ENCODE data around the gene CNPPD1.
A peak's percentile ranks its signal among the peaks of the same experiment; 100 is the strongest.
"Not testable (repeated sequence)": the region's sequence is repeated elsewhere in the genome, so short reads cannot be mapped to it uniquely, and the experiment has no call there.

CNPPD1 gene

DNA sequence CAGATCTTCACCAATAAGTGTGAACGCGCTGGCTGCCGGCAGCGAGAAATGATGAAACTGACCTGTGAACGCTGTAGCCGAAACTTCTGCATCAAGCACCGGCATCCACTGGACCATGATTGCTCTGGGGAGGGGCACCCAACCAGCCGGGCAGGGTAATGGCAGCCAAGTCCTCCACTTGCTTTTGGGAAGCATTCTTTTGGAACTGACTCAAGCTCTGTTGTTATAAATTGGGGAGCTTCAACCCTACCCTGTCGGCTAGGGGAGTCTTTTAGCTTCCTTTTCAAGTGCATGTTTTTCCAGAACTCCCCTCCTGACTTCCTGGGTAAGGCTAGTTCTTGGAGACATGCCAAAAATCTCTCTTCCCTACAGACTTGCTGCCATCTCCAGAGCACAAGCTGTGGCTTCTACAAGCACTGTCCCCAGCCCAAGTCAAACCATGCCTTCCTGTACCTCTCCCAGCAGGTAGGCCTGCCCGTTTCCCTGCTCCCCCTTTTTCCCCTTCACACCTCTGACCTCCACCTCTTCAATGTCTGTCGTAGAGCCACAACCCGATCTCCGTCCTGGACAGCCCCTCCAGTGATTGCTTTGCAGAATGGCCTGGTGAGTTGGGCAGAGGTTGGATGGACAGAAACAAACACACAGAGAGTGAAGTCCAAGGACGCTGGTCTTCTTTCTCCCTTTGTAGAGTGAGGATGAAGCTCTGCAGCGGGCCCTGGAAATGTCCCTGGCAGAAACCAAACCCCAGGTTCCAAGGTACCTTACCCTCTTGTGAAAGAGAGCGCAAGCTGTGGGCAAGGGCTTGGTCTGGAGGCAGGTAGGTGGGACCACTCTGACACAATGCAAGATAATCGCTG is 31.4 kb upstream of the CNPPD1 start:
- DNase-seq: no peak

DNA sequence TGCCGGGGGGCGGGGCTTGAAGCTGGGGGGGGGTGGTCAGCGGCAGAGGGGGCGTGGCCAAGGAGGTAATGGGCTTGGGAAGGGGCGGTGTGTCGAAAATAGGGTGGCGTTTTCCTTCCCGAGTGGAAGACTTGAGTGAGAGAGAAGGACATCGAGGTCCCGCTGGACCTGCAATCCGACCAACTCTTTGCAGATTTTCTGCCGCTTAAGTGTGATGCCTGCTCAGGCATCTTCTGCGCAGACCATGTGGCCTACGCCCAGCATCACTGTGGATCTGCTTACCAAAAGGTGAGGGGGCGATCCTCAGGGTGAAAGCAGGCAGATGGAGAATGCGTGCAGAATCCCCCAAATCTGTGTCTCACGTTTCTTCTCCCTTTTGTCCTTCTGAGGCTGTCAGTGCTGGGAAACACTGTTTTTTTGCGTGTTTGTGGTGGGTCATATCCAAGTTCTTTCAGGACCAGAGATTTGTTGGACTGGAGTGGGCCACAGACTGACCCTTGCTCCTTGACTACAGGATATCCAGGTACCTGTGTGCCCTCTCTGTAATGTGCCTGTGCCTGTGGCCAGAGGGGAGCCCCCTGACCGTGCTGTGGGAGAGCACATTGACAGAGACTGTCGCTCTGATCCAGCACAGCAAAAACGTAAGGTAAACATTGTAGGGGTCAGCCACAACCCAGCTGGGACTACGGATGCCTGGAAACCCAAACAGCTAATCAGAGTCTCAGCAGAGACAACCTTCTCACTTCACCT is 30.6 kb upstream of the CNPPD1 start:
- DNase-seq: no peak

DNA sequence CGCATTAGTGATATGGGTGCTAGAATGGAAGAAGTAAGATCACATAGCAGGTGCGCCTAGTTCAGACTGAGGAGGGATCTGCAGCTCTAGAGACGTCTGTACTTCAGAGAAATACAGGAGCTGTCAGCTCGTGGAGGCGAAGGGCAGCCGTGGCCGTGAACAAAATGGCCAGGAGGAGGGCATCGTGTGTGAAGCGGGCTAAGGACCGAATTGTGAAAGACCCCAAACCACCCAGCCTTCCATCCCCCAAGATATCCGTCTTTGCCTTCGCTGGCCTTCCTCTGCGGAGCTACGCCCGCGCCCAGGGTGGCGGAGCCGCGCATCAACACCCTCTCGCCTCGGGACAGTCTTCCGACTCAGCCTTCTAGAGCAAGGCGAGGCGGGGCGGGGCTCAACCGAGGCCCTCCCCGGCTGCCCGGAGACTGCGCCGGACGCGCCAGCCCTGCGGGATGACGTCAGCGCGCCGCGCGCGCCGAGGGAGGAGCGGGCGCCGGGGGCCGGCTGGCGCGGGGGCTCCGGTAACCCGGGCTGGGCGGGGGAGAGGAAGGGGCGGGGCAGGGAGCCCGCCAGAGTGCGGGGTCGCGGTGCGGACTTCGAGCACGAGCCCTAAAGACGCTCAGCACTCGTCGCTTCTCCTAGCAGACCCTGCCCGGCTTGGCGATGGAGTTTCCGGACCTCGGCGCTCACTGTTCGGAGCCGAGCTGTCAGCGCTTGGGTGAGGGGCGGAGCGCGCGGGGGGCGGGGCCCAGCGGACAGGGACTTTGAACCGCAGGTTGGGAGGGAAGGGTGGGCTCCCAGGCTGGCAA is 29.8 kb upstream of the CNPPD1 start, which contains the start of gene ZFAND2B:
ZFAND2B (plus strand) TSS at position 455 of the 806 bp plus-strand sequence; CDS start at position 661, 206 bp downstream.
- peak; percentile 94 for DNase-seq

DNA sequence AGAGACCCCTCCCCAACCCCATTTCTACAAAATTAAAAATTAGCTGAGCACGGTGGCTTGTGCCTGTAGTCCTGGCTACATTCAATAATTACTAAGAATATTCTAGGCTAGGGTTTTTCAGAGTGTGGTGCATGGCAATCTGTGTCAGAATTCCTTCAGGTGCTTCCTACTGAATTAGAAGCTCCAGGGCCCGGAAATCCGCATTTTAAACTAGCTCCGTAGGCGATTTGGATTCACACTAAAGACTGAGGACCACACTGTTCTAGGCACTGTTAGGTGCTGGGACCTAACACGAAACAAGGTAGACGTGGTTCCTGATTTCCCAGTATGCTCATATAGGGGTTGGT is 29.2 kb upstream of the CNPPD1 start:
- no peak for DNase-seq

DNA sequence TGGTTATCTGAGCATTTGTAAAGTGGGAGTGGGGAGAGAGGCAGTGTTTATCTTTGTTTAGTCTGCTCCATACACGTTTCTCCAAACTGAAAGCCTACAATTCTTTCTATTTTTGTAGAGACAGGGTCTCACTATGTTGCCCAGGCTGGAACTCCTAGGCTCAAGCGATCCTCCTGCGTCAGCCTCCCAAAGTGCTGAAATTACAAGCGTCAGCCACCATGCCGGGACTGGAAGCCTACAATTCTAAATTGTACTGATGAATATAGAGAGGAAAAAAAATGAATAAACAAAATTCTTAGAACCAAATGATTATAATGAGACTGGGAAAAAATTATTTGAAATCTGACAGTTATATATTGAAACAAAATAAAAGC is 28.4 kb upstream of the CNPPD1 start:
- DNase-seq: no peak

DNA sequence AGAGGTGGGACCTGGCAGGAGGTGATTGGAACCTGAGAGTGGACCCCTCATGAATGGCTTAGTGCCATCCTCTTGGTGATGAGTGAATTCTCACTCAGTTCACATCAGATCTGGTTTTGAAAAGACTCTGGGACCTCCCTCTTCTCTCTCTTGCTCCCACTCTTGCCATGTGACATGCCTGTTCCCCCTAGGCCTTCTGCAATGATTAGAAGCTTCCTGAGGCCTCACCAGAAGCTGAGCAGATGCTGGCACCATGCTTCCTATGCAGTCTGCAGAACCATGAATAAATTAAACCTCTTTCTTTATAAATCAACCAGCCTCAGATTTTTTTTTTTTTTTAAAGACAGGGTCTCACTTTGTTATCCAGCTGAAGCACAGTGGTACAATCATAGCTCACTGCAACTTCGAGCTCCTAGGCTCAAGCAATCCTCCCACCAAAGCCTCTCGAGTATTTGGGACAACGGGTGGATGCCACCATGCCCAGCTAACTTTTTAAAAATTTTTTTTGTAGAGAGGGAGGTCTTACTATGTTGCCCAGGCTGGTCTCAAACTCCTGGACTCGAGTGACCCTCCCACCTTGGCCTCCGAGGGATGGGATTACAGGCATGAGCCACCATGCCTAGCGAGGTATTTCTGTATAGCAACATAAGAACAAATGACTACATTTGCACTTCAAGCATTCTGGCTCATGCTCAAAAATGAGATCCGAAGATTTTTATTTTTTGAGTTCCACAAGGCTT is 27.9 kb upstream of the CNPPD1 start:
- no peak for DNase-seq

DNA sequence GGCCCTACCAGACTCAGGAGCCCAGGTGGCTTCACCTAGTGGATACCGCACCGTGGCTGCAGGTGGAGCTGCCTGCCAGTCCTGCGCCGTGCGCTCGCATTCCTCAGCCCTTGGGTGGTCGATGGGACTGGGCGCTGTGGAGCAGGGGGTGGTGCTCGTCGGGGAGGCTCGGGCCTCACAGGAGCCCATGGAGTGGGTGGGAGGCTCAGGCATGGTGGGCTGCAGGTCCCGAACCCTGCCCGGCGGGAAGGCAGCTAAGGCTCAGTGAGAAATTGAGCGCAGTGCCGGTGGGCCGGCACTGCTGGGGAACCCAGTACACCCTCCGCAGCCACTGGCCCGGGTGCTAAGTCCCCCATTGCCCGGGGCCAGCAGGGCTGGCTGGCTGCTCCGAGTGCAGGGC is 24.6 kb upstream of the CNPPD1 start:
- not testable (repeated sequence) for DNase-seq

DNA sequence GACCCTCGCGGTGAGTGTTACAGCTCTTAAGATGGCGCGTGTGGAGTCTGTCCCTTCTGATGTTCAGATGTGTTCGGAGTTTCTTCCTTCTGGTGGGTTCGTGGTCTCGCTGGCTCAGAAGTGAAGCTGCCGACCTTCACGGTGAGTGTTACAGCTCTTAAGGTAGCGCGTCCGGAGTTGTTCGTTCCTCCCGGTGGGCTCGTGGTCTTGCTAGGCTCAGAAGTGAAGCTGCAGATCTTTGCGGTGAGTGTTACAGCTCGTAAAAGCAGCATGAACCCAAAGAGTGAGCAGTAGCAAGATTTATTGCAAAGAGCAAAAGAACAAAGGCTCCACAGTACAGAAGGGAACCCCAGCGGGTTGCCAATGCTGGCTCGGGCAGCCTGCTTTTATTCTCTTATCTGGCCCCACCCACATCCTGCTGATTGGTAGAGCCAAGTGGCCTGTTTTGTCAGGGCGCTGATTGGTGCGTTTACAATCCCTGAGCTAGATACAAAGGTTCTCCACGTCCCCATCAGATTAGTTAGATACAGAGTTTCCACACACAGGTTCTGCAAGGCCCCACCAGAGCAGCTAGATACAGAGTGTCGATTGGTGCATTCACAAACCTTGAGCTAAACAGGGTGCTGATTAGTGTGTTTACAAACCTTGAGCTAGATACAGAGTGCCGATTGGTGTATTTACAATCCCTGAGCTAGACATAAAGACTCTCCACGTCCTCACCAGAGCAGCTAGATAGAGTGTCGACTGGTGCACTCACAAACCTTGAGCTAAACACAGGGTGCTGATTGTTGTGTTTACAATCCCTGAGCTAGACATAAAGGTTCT is 24.0 kb upstream of the CNPPD1 start:
- not testable (repeated sequence) for DNase-seq

DNA sequence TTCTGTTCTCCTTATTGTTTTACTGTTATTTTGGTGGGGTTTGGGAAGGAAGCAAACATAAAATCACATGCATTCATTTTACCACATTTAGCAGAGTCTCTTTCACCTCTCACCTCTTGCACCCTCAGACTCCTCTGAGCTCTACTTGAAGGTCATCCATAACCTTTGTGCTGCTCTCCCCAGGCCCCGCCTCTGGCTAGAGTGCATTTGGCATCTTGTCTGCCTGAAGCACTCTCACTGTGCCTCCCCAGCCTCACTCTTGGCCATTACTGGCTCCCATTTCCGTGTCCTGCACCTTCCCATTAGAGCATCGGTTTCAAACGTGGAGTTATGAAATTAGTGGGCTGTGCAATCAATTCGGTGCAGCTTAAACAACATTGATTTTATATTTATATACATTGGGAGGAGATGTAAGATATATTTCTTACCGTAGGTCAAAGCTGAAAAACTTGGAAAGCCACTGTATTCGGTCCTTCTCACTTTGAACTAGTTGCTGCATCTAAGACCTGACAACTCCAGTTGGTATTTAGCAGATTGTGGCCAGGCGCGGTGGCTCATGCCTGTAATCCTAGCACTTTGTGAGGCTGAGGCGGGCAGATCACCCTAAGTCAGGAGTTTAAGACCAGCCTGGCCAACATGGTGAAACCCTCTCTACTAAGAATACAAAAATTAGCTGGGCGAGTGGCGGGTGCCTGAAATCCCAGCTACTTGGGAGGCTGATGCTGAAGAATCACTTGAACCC is 22.9 kb upstream of the CNPPD1 start:
- DNase-seq: no peak

DNA sequence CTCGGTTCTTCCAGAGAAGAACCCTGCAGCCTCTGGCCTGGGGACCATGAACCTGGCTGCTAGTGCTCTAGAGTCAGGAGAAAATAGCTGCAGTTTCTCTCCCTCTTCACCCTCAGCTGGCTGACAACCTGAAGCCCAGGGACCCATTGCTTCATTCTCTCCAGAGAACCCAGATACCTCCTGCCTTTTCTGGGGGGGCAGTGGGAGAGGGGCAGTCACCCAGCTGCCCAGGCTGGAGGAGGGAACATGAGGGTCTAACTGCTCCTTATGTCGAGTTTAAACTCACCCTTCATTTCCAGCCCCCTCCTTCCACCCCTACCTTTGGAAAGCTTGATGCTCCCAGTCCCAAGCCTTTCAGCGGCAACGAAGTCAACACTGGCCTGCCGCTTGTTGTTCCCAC is 22.2 kb upstream of the CNPPD1 start:
- no peak for DNase-seq

DNA sequence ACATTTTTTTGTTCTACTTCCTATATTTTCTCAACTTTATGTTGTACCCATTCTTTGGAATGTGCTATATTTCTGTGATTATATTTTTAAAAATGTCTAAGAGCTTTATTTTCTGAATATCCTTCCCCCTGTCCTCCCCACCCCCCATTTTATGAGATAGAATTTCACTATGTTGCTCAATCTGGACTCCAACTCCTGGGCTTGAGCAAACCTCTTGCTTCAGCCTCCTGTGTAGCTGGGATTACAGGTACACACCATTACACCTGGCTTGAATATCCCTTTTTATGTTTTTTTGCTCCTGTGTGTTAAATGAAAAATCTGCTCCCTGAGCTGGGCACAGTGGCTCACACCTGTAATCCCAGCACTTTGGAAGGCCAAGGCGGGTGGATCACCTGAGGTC is 20.7 kb upstream of the CNPPD1 start:
- no peak for DNase-seq

DNA sequence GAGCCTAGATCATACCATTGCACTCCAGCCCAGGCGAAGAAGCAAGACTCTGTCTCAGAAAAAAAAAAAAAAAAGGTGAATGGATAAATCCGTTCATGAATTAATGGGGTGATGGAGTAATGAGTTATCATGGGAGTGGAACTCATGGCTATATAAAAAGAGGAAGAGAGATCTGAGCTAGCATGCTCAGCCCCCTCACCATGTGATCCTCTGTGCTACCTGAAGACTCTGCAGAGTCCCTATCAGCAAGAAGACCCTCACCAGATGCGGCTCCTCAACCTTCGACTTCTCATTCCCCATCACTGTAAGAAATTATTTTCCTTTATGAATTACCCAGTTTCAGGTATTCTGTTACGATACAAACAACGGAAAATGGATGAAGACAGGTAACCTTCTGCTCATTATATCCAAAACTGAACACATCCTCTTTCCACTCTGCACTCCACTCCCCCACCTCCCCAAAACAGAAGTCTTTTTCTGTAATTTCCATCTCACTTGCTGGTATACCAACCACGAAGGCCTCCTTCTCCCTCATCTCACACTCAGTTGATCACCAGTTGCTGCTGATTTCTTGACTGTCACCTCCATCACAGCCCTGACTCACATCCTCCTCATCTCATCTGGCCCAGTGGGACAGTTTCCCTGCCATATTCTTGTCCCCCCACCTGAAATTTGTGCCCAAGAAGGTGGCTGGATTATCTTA is 10.2 kb upstream of the CNPPD1 start:
- peak; percentile 45 for DNase-seq

DNA sequence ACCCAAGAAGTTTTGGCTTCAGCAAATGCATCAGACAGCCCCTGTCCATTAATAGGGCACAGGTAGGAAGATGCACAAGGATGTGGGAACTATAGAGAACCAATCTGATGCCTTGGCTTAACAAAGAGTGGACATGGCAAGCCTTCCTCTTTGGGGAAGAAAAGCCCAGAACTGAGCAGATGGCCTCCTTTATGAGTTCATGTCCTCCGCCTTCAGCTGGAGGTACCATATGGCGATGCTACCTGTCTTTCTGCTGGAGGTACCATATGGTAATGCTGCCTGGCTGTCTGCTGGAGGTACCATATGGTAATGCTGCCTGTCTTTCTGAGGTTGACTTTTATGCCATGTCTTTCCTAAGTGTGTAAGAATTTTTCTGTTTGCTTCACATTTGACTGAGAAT is 7.4 kb upstream of the CNPPD1 start:
- no peak for DNase-seq

DNA sequence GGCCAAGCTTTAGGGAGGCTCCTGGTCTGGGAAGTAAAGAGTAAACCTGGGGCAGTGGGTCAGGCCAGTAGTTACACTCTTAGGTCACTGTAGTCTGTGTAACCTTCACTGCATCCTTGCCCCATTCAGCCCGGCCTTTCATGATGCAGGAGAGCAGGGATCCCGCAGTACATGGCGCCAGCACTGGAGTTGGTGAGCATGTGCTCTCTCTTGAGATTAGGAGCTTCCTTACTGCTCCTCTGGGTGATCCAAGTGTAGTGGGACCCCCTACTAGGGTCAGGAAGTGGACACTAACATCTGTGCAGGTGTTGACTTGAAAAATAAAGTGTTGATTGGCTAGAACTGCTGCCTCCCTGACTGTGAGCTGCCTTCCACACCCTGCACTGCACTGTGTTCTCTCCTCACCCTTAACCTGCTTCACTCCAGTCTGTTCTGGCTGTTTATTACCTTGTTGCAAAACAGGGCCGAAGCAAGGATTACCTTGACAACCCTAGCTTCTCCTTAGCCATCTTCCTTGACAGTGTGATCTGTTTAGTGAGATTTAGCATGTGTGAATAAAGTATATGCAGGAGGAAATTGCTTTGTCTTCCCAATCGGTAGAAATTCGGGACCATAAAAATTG is 6.5 kb upstream of the CNPPD1 start:
- no peak for DNase-seq

DNA sequence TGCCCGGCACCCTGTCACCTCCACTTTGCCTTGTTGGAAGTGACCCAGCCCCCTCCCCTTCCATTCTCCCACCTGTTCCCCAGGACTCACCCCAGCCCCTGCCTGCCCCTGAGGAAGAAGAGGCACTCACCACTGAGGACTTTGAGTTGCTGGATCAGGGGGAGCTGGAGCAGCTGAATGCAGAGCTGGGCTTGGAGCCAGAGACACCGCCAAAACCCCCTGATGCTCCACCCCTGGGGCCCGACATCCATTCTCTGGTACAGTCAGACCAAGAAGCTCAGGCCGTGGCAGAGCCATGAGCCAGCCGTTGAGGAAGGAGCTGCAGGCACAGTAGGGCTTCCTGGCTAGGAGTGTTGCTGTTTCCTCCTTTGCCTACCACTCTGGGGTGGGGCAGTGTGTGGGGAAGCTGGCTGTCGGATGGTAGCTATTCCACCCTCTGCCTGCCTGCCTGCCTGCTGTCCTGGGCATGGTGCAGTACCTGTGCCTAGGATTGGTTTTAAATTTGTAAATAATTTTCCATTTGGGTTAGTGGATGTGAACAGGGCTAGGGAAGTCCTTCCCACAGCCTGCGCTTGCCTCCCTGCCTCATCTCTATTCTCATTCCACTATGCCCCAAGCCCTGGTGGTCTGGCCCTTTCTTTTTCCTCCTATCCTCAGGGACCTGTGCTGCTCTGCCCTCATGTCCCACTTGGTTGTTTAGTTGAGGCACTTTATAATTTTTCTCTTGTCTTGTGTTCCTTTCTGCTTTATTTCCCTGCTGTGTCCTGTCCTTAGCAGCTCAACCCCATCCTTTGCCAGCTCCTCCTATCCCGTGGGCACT is 5.8 kb upstream of the CNPPD1 start:
- DNase-seq: peak; percentile 22

DNA sequence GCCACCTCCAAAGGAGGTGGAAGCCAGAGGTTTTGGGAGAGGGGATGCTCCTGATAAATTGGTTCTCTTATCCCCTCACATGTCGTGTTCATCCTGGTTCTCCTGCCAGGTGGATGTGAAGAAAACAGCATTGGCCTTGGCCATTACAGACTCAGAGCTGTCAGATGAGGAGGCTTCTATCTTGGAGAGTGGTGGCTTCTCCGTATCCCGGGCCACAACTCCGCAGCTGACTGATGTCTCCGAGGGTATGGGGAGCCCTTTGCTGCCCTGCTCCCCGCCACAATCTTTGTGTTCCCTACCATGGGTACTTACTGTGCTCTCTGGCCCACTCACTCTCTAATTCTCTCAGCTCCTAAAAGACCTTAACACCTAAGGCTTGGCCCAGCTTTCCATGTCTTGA is 4.8 kb upstream of the CNPPD1 start:
- no peak for DNase-seq

DNA sequence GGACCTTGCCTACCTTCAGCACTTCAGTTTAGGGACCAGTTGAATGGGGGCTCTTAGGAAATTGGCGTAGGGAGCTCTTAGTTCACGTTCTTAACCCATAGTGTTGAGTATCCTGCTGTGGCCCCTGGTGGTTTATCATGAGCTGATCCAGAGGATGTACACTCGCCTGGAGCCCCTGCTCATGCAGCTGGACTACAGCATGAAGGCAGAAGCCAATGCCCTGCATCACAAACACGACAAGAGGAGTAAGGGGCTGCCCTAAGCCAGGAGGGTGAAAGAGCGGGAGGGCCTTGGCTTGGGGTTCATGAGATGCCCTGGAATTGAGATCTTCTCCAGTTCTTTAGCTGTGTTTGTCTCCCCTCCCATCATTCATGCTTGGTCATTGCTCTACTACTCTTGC is 4.2 kb upstream of the CNPPD1 start:
- no peak for DNase-seq

DNA sequence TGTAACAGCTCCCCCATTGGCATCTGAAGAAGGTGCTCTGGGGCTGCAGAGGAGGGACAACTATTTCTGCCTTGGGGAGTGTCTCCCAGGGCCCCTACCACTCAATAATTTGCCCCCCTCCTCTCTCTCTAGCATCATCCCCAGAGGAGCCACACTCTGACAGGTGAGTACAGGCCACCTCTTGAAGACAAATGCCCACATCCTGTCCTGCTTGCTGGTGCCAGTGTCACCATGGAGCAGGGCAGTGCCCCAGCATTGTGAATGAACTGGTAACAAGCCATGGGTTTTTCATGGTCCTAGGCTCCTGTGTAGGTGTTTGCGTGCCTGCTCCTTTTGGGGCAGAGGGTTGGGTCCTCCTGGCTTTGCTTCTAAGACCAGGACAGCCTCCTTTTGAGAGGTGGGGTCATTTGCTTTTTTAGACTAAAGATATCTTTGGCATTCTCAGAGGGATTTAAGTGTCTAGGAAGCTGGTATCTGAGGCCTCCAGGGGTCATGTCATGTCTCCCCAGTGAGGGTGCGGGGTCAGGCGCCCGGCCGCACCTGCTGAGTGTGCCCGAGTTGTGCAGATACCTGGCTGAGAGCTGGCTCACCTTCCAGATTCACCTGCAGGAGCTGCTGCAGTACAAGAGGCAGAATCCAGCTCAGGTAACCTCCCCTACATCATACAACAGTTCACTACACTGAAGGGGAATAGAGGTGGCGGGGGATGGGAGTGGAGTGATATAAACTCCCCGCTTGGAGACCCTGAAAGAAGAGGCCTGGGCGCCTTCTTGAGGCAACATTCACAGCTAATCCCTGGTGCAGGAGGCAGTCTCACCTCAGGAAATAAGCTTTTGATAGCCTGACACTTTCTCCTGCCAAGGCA is 3.1 kb upstream of the CNPPD1 start:
- no peak for DNase-seq
